Naive thymus-derived CD8-positive, alpha-beta T cell (primary cell): ENCODE results near the gene AOC1. TPM values are rescaled to one million over a fixed set of nuclear protein-coding genes. Genes with fewer than 3 reads are reported as not detected.
"Not testable (repeated sequence)": the region's sequence is repeated elsewhere in the genome, so short reads cannot be mapped to it uniquely, and the experiment has no call there.

Experiments used
- ATAC-seq, 2 donors: fragments of 150-1000 bp; cut with Tn5 transposase in 1 of 2; sonication (Bioruptor Pico), chemical (Tn5 transposase) in 1 of 2; 1 replicate in 1 of 2; 2 replicates in 1 of 2; pipeline ENCODE4 v1.10.0; 2021; ENCODE audit warnings: mild to moderate bottlenecking in 2 of 2, moderate library complexity in 2 of 2
- POLR2A ChIA-PET: fragments of 350-600 bp; sonication (Branson Sonifier 250); formaldehyde crosslinking; loops from one replicate; lab custom pipeline; 2021; ENCODE audit warnings: antibody characterized with exemption; lab: Charles Lee
- DNase-seq, 10 donors: peaks; one replicate each; pipeline versions ENCODE4 v3.0.0 to v3.0.0-alpha.2; 2020 to 2022
- H3K27ac Mint-ChIP-seq, 10 donors: one replicate each; pipeline ENCODE4 v1.8.0; 2020 to 2022; ENCODE audit warnings: mild to moderate bottlenecking in 10 of 10, mixed read lengths in 10 of 10, moderate library complexity in 4 of 10, inconsistent platforms in 1 of 10
- H3K27me3 Mint-ChIP-seq, 5 donors: one replicate each; pipeline ENCODE4 v1.8.0; 2021 to 2022; ENCODE audit warnings: mixed read lengths in 5 of 5
- H3K36me3 Mint-ChIP-seq, 3 donors: one replicate each; pipeline ENCODE4 v1.8.0; 2020 to 2022; ENCODE audit warnings: mixed read lengths in 3 of 3, mild to moderate bottlenecking in 2 of 3, inconsistent platforms in 1 of 3
- H3K4me1 Mint-ChIP-seq, 4 donors: one replicate each; pipeline ENCODE4 v1.8.0; 2021 to 2022; ENCODE audit warnings: mixed read lengths in 4 of 4
- H3K4me3 Mint-ChIP-seq, 10 donors: one replicate each; pipeline ENCODE4 v1.8.0; 2020 to 2022; ENCODE audit warnings: mild to moderate bottlenecking in 10 of 10, mixed read lengths in 10 of 10, moderate library complexity in 6 of 10, inconsistent platforms in 1 of 10
- H3K9me3 Mint-ChIP-seq, 9 donors: one replicate each; pipeline ENCODE4 v1.8.0; 2020 to 2022; ENCODE audit warnings: mixed read lengths in 9 of 9, mild to moderate bottlenecking in 3 of 9, inconsistent platforms in 1 of 9, moderate library complexity in 1 of 9
- polyA plus RNA-seq, 3 donors: library from polyadenylated mRNA; unstranded; fragments of 300-500 nt; fragmentation: Illumina TruSeq; gene quantifications; one replicate each; pipeline ENCODE4 v1.2.3, GENCODE V29; 2021
- total RNA-seq, 8 experiments: library from RNA in 2 of 8; stranded (reverse) in 2 of 8; gene quantifications; one replicate each; pipeline ENCODE4 v1.2.3 and lab custom pipeline; 2021 to 2026

Gene AOC1
- total and polyA plus RNA-seq, 5 experiments from 2014 or later: not detected

- H3K4me3 Mint-ChIP-seq: peak overlapping the region in 8 of 10 donors; percentile 23 to 74 (median 58)
- H3K36me3 Mint-ChIP-seq: no peaks in the 10 kb centered on the region
- H3K9me3 Mint-ChIP-seq: peaks cover 0 to 2% (median 0%) of the 10 kb centered on the region in 9 donors
- H3K27ac Mint-ChIP-seq: peak overlapping the region in 8 of 10 donors; percentile 5 to 87 (median 64)
- peaks cover 0 to 23% (median 3%) of the 10 kb centered on the region in 5 donors for H3K27me3 Mint-ChIP-seq
- peaks cover 12 to 21% (median 13%) of the 10 kb centered on the region in 4 donors for H3K4me1 Mint-ChIP-seq
- ATAC-seq: peak; percentile 94 to 99
- POLR2A ChIA-PET: interaction anchor here (0.7 to 0.9 kb wide), 2 partner anchors 65 to 353 kb away, joined by 3 to 7 read pairs; no protein-coding TSS in a partner anchor
- peak in 7 of 10 donors; percentile 15 to 66 (median 46) for DNase-seq
Observed at GRCh38 chr7:150909200-150909995, 57.1 kb downstream of the AOC1 start.

- H3K4me1 Mint-ChIP-seq: peaks cover 12 to 21% (median 13%) of the 10 kb centered on the region in 4 donors
- peaks cover 0 to 18% (median 3%) of the 10 kb centered on the region in 5 donors for H3K27me3 Mint-ChIP-seq
- H3K27ac Mint-ChIP-seq, ATAC-seq, DNase-seq, H3K36me3 Mint-ChIP-seq, POLR2A ChIA-PET, H3K9me3 Mint-ChIP-seq: not testable (repeated sequence)
- H3K4me3 Mint-ChIP-seq: peak overlapping the region in 1 of 10 donors; percentile 15
Observed at GRCh38 chr7:150910305-150910995, 58.1 kb downstream of the AOC1 start.

GRCh38 chr7:150910996-150911422, 58.7 kb downstream of the AOC1 start:
- Mint-ChIP-seq H3K9me3 (peaks cover 0 to 2% (median 0%) of the 10 kb centered on the region in 9 donors), H3K27me3 (peaks cover 2 to 21% (median 8%) of the 10 kb centered on the region in 5 donors), H3K27ac (no peak overlapping the region), H3K36me3 (no peaks in the 10 kb centered on the region), H3K4me3 (peak overlapping the region in 1 of 10 donors; percentile 15), H3K4me1 (peaks cover 12 to 21% (median 13%) of the 10 kb centered on the region in 4 donors)
- POLR2A ChIA-PET: interaction anchor here (1.0 kb wide), 1 partner anchor 52 kb away, joined by 3 read pairs; no protein-coding TSS in a partner anchor
- ATAC-seq: no peak
- DNase-seq: no peak

Other genes with a start within 250 kb of the AOC1 start
- 100 to 1,000 TPM; 213 to 216 TPM for gene GIMAP6, start 220.1 kb upstream of the AOC1 start, total RNA-seq
- gene GIMAP6, start 220.1 kb upstream of the AOC1 start, polyA plus RNA-seq: 100 to 1,000 TPM; 115 to 173 (median 121) TPM
- 100 to 1,000 TPM; 231 to 238 TPM for gene GIMAP2, start 166.8 kb upstream of the AOC1 start, total RNA-seq
- gene GIMAP2, start 166.8 kb upstream of the AOC1 start, polyA plus RNA-seq: 100 to 1,000 TPM in 1 of 3 donors, 10 to 100 TPM in 2; 89.3 to 102 (median 93.8) TPM
- 100 to 1,000 TPM; 119 TPM for gene GIMAP1, start 135.9 kb upstream of the AOC1 start, total RNA-seq
- gene GIMAP1, start 135.9 kb upstream of the AOC1 start, polyA plus RNA-seq: 10 to 100 TPM; 48.0 to 87.4 (median 67.1) TPM
- 100 to 1,000 TPM; 342 to 364 TPM for gene GIMAP5, start 115.1 kb upstream of the AOC1 start, total RNA-seq
- 100 to 1,000 TPM; 320 to 506 (median 401) TPM for gene GIMAP5, start 115.1 kb upstream of the AOC1 start, polyA plus RNA-seq
- not detected for gene TMEM176B, start 52.2 kb upstream of the AOC1 start, total RNA-seq
- under 1 TPM in 1 of 3 donors, not detected in 2; 0.69 TPM for gene TMEM176B, start 52.2 kb upstream of the AOC1 start, polyA plus RNA-seq
- gene TMEM176A, start 51.7 kb upstream of the AOC1 start, total RNA-seq: under 1 TPM in 1 of 2 experiments, not detected in 1; 0.88 TPM
- gene TMEM176A, start 51.7 kb upstream of the AOC1 start, polyA plus RNA-seq: under 1 TPM in 2 of 3 donors, not detected in 1; 0.18 to 0.62 TPM
- gene KCNH2, start 125.8 kb downstream of the AOC1 start, total RNA-seq: 1 to 10 TPM; 1.3 to 1.6 TPM
- 1 to 10 TPM in 2 of 3 donors, under 1 TPM in 1; 0.45 to 2.5 (median 1.5) TPM for gene KCNH2, start 125.8 kb downstream of the AOC1 start, polyA plus RNA-seq
- 1 to 10 TPM; 1.7 to 1.8 TPM for gene NOS3, start 138.5 kb downstream of the AOC1 start, total RNA-seq
- gene NOS3, start 138.5 kb downstream of the AOC1 start, polyA plus RNA-seq: 1 to 10 TPM; 1.4 to 3.3 (median 2.0) TPM
- 10 to 100 TPM; 34.6 to 42.2 TPM for gene ATG9B, start 172.0 kb downstream of the AOC1 start, total RNA-seq
- 10 to 100 TPM in 2 of 3 donors, 1 to 10 TPM in 1; 9.2 to 39.1 (median 24.7) TPM for gene ATG9B, start 172.0 kb downstream of the AOC1 start, polyA plus RNA-seq
- 10 to 100 TPM; 71.3 to 74.7 TPM for gene ABCB8, start 175.9 kb downstream of the AOC1 start, total RNA-seq
- gene ABCB8, start 175.9 kb downstream of the AOC1 start, polyA plus RNA-seq: 10 to 100 TPM; 17.1 to 18.4 (median 17.4) TPM
- 10 to 100 TPM; 13.5 TPM for gene ASIC3, start 196.0 kb downstream of the AOC1 start, total RNA-seq
- gene ASIC3, start 196.0 kb downstream of the AOC1 start, polyA plus RNA-seq: not detected
- gene CDK5, start 205.4 kb downstream of the AOC1 start, total RNA-seq: 1 to 10 TPM; 4.1 to 6.0 TPM
- 10 to 100 TPM; 10.7 to 13.2 (median 11.7) TPM for gene CDK5, start 205.4 kb downstream of the AOC1 start, polyA plus RNA-seq
- 10 to 100 TPM; 52.5 to 60.6 TPM for gene SLC4A2, start 207.1 kb downstream of the AOC1 start, total RNA-seq
- gene SLC4A2, start 207.1 kb downstream of the AOC1 start, polyA plus RNA-seq: 10 to 100 TPM; 10.1 to 18.0 (median 14.8) TPM
- 100 to 1,000 TPM; 145 TPM for gene FASTK, start 228.3 kb downstream of the AOC1 start, total RNA-seq
- 10 to 100 TPM; 38.8 to 63.6 (median 44.2) TPM for gene FASTK, start 228.3 kb downstream of the AOC1 start, polyA plus RNA-seq
- gene TMUB1, start 231.0 kb downstream of the AOC1 start, total RNA-seq: 10 to 100 TPM; 41.8 to 45.6 TPM
- gene TMUB1, start 231.0 kb downstream of the AOC1 start, polyA plus RNA-seq: 10 to 100 TPM; 42.9 to 70.6 (median 49.1) TPM
- gene AGAP3, start 234.0 kb downstream of the AOC1 start, total RNA-seq: 10 to 100 TPM; 35.2 to 36.9 TPM
- 1 to 10 TPM; 1.1 to 6.0 (median 3.7) TPM for gene AGAP3, start 234.0 kb downstream of the AOC1 start, polyA plus RNA-seq